ENCODE measurements around the gene DNAH12. TPM values are rescaled to one million over a fixed set of nuclear protein-coding genes. Genes with fewer than 3 reads are reported as not detected.
"Not testable (repeated sequence)": the region's sequence is repeated elsewhere in the genome, so short reads cannot be mapped to it uniquely, and the experiment has no call there.

Gene DNAH12
- polyA plus RNA-seq, 1 donor, result 3.0 TPM

DNA sequence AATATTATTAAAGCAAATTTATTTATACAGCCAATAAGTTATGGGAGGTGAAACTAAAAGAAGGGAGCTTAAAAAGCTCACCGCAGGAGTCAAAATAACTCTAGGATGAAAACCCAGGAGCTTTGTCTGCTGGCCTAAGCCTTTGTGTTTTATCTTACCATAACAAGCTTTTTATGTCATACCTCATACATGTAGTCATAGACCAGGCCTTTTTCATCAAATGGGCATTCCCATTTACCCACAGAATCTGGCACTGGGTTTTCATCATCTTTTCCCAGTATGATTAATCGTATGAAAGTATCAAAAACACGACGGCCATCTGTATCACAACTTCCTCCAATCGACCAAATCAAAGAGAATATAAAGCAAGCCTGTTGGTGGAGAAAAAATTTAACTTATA lies 122.8 kb downstream of the DNAH12 start:
- no peak for DNase-seq

DNA sequence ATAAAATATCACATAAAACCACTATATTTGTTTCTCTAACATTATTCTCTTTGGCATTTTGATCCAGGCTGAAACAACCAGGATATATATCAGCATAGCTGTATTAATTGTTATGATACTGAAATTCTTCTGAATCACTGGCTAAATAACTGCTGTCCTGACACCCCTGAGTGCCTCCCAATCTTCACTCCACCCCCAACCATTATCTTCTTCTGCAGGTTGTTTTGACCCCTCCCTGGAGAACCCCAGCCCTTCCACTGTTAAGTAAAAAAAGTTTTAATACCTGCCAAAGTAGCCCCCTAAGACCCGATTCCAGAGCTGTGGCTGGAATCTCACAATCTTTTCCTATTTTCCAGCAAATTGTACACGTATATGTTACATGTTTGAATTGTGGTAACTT lies 124.1 kb downstream of the DNAH12 start:
- no peak for DNase-seq

DNA sequence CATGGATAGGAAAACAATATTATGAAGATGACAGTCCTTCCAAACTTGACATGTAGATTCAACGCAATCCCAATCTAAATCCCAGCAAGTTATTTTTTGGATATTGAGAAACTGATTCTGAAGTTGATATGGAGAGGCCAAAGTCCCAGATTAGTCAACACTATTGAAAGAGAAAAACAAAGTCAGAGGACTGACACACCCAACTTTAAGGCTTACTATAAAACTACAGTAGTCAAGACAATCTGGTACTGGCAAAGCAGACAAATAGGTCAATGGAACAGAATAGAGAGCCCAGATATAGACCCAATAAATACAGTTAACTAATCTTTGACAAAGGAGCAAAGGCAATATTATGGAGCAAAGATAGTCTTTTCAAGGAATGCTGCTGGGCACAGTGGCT lies 132.4 kb downstream of the DNAH12 start:
- no peak for DNase-seq

DNA sequence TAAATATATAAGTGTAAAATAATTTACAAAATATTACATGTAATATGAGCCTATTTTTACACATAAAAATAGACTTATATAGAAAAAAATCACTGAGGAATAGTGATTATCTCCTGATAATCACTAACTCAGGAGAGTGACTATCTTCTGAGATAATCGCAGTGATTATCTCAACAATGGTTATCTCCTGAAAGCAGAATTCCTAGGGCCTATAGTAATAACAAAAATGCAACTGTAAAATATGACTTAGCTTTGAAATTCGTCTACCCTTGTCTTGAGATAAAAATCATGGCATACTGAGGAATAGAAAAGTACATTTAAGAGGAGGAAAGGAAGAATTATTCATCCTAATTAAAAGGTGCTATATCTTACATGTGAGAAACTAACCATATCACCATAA lies 134.7 kb downstream of the DNAH12 start:
- DNase-seq, result no peak

DNA sequence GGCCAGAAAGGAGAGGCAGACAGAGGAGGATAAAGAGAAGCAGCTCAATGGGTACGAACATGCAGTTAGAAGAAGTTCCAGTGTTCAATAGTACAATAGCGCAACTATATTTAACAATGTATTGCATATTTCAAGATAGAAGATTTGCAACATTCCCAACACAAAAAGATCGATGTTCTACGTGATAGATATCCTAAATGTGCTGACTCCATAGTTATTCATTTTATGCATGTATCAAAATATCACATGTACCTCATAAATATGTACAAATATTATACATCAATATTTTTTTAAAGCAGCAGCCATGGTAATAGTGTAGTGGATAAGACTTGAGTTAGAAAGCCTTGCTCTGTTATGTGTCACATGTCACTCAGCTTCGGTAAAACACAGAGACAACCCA lies 141.5 kb downstream of the DNAH12 start:
- DNase-seq, result no peak

DNA sequence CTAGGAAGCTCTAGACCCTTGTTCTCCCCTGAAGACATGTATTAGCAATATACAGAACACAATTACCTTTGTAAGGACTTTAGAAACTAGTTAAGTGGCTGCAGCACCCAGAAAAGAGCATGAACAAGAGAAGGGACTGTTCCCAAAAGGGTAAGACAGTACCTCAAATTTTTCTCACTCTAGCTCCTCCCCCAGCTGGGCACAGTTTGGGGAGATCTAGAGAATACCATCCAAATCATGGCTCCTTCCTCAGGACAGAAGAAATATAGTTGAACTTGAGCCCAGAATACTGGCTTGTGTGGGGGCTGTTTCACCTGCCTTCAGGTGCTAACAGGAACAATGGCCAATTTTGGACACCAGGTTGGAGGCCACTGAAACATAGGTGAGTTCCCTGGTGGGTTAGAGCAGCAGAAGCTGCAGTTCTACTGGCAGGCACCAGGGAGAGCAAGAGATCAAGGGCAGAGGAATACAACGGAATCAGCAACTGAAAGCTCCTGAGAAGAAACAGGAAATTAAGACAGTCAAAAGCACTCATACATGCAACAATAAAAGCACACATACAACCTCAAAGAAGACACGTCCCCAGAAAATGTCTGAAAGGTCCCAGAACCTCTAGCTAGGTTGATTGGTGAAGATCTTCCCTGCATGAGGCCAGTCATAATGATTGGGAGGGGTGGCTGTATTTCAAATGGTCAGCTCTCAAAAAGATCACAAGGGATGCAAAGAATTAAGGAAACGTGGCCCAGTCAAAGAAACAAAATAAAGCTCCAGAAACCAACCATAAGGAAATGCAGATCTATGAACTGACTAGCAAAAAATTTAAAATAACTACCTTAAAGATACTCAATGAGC lies 146.7 kb downstream of the DNAH12 start:
- no peak for DNase-seq

DNA sequence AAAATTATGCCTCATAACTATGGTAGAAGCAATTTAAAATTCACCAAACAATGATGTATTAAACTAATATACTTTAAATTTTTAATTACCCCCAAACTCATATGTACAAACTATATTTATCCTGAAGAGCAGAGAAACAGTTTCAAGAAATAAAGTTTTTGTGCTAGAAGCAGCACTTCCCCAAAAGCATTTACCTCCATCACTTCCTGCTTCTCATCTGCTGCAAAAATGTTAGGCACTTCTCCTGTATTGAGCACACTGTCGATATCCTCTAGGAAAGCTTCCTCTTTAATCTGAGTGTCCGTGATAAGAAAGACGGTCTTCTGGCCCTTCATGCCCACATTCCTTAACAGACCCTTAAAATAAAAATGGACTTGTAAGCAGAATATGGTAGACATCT lies 150.2 kb downstream of the DNAH12 start:
- DNase-seq, result no peak

DNA sequence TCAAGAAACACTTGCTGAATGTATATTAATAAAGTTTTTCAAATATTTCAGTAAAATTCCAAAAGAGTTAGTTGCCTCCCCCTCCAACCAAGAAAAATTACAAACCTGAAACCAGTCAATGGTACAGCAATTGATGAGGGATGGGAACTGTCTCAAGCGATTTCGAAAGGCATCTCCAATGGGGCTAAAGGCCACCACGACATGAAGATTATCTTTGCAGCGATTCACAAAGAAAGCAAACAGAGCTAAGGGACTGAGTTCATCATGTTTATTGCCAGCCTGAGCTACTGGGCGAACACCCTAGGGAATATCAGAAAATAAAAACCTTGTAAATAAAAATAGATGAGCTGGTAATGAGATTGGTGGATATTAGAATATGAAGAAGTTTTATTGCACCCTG lies 152.4 kb downstream of the DNAH12 start:
- no peak for DNase-seq

DNA sequence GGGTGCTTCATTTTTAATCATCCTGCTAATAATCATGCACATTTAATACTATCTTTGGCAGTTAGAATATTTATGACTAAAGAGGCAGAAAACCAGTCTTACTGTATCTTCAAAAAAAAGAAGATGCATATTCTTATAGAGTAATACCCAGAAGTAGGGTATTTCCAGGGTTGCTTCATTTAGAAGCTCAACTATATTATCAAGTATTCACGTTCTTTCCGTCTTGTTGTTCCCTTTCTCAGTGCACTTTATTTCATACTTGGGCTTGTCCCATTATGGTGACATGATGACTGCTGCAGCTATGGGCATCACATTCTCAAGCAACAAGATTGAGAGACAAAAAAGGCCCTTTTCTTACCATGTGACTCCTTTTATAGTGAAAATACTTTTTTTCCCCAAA lies 154.9 kb downstream of the DNAH12 start:
- no peak for DNase-seq

DNA sequence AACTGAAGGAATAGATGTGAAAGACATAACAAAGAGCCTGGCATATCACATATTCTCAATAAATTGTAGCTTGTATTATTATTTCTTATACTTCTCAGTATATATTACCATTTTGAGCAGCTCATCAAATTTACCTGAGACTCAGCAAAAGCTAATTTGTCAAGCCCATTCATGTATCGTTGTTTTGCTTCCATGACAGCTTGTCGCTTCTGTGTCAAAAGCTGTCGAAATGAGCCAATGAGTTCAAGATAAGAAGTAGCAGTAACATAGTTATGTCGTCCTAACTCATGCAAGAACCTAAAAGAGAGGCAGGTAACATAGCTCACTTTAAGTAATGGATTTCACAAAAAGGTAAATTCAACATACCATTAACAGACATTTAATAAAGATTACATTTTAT lies 157.8 kb downstream of the DNAH12 start:
- DNase-seq, result no peak

DNA sequence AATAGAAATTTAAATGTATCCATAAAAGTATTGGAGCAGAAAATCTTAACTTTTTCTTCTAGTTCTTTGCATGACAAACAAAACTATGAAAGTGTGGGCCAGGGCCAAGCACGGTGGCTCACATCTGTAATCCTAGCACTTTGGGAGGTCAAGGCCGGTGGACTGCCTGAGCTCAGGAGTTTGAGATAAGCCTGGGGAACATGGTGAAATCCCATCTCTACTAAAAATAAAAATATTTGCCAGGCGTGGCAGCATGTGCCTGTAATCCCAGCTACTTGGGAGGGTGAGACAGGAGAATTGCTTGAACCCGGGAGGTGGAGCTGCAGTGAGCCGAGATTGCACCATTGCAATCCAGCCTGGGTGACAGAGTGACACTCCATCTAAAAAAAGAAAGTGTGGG lies 158.6 kb downstream of the DNAH12 start:
- no peak for DNase-seq

DNA sequence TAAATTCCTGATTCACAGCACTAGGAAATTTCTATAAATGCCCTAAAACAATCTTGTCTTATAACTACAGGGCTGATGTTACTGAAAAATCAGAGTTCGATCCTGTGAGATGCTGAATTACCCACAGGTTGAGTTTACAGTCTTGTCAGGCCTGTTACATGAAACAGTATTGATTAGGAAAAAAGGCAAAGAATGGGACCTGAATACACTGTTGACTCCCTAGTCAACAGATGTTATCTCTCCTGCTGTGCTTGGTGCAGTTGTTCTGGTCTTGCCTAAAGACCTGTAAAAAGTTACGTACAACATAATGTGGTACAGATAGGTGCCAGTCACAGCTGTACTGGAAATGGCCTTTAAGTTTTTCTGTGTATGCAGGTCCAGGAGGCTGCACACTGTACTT lies 160.3 kb downstream of the DNAH12 start:
- no peak for DNase-seq

DNA sequence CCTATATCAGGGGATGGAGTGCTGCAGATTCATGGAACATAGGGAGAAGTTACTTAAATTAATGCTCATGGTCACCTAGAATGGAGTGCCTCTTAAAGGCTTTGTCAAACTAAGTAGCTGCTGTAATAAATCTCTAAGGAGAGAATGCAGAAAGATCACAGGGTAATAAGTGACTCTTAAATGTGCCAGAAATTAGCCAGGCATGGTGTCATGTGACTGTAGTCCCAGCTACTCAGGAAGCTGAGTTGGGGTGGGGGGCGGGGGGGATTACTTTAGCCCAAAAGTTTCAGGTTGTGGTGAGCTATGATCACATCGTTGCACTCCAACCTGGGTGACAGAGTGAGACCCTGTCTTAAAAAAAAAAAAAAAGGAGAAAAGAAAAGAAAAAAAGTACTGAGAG lies 160.7 kb downstream of the DNAH12 start:
- peak; percentile 20 for DNase-seq

DNA sequence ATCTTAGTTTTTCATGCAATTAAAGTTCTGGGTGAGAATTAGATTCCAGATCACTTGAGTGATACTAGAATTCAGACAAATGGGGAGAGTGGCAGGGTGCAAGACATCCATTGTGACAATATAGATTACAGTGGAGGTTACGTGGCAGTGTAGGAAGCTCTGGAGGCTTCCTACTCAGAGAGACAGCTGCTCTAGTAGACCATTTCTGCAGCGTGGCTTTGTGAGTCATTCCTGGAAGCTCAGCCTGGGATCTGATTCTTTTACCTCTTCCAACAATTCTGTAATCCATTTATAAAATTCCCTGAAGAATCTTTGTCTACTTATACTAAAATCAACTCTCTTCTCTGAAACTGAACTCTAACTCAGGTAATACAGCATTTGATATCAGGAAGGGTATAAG lies 161.2 kb downstream of the DNAH12 start:
- DNase-seq, result no peak

DNA sequence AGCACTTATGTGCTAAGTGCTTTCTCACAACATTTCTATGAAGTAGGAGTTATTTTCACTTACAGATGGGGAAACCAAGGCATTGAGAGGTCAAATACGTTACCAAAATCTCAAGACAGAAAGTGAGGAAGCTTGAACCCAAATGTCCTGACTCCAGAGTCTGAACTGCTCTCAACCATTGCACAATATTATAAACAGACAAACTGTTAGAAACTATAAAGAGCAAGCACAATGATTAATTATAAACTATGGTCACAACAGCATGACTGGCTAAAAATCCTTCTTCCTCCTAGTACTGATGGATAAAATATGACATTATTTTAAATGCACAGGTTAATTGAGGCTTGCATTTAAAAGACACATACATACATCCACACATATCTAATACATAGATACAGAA lies 173.8 kb downstream of the DNAH12 start:
- no peak for DNase-seq

DNA sequence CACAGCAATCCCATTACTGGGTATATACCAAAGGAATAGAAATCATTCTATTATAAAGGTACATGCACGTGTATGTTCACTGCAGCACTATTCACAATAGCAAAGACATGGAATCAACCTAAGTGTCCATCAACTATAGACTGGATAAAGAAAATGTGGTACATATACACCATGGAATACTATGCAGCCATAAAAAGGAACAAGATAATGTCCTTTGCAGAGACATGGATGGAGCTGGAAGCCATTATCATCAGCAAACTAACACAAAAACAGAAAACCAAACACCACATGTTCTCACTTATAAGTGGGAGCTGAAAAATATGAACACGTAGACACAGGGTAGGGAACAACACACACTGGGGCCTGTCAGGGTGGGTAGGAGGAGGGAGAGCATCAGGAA lies 179.1 kb downstream of the DNAH12 start:
- not testable (repeated sequence) for DNase-seq

DNA sequence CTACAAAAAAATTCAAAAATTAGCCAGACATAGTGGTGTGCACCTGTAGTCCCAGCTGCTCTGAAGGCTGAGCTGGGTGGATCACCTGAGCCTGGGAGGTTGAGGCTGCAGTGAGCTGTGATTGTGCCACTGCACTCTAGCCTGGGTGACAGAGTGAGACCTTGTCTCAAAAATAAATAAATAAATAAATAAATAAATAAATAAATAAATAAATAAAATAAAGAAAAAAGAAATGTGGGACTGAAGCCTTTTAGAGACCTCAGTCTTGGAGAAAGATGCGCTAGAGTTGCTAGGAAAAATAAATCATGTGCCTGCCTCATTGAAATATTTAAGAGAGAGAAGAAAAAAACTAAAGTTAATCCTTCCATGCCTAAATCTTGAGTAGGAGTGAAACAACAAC lies 187.9 kb downstream of the DNAH12 start:
- DNase-seq, result not testable (repeated sequence)

DNA sequence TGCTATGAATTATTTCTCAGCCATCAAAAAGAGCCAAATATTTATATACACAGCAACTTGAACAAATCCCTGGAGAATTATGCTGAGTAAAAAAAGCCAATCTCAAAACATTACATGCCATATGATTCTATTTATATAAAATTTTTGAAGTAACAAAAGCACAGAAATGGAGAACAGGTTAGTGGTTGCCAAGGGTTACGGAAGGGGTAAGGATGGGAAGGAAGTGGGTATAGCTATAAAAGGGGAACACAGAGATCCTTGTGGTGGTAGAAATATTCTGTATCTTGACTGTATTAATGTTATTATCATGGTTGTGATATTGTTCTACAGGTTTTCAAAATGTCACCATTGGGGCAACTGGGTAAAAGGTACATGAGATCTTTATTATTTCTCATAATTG lies 189.4 kb downstream of the DNAH12 start:
- no peak for DNase-seq

DNA sequence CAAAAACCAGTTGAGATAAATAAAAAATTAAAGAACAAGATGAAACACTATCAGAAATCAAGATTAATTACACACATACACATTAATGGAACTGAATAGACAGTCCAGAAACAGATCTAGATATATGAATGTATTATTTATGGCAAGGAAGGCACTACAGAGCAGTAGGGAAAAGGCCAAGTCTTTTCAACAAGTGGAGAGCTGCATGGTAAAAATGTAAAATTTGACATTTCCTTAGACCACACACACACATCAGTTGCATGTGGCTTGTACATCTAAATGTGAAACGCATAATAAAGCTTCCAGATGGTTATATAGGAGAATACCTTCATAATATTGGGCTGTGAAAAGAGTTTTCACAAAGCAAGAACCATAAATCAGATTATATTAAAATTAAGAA lies 193.9 kb downstream of the DNAH12 start:
- no peak for DNase-seq

DNA sequence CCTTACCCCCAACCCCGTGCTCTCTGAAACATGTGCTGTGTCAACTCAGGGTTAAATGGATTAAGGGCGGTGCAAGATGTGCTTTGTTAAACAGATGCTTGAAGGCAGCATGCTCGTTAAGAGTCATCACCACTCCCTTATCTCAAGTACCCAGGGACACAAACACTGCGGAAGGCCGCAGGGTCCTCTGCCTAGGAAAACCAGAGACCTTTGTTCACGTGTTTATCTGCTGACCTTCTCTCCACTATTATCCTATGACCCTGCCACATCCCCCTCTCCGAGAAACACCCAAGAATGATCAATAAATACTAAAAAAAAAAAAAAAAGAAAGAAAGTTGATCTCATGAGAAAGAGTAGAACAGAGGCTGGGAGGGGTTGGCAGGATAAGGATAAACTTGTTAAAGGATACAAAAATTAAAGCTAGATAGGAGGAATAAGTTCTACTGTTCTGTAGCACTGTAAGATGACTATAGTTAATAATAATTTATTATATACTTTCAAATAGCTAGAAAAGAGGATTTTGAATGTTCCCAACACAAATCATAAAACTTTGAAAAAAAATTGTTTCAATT lies 205.0 kb downstream of the DNAH12 start:
- not testable (repeated sequence) for DNase-seq

DNA sequence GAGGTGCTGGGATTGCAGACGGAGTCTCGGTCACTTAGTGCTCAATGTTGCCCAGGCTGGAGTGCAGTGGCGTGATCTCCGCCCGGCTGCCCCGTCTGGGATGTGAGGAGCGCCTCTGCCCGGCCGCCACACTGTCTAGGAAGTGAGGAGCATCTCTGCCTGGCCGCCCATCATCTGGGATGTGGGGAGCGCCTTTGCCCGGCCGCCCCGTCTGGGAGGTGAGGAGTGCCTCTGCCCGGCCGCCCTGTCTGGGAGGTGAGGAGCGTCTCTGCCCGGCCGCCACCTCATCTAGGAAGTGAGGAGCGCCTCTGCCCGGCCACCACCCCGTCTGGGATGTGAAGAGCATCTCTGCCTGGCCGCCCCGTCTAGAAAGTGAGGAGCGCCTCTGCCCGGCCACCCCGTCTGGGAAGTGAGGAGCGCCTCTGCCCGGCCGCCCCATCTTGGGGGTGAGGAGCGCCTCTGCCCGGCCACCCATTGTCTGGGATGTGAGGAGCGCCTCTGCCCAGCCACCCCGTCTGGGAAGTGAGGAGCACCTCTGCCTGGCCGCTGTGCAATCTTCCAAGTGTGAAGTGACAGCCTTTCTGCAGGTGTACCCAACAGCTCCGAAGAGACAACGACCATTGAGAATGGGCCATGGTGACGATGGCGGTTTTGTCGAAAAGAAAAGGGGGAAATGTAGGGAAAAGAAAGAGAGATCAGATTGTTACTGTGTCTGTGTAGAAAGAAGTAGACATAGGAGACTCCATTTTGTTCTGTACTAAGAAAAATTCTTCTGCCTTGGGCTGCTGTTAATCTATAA lies 205.7 kb downstream of the DNAH12 start:
- not testable (repeated sequence) for DNase-seq

DNA sequence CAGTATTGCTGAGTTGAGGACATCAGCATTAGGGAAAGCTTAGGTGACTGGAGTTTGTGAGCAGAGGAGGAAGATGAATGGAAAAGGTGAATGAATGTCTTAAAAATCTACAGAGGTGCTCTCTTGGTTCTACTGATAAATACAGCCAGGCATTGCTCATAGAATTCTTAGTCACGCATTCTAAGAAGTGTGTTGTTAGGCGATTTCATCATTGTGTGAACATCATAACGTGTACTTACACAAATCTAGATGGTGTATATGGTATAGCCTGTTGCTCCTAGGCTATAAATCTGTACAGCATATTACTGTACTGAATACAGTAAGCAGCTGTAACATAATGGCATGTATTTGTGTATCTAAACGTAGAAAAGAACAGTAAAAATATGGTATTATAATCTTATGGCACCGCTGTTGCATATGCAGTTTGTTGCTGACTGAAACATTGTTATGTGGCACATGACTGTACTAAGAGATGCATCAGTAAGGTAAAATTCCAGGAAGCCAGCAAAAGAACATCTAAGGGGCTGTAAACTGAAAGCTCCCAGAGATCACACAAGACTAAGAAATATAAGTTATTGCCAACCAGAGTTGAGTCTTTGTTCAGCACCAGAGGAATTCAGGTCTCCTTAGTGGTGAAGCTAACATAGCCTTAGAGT lies 208.7 kb downstream of the DNAH12 start:
- no peak for DNase-seq

Measured in left kidney (tissue), 2 donors.